SK-N-SH (cell line): ENCODE data around the gene IFT52. TPM values are rescaled to one million over a fixed set of nuclear protein-coding genes. Genes with fewer than 3 reads are reported as not detected.

Source experiments
- CTCF ChIA-PET: fragments of 300-600, 350-600 bp; formaldehyde crosslinking; extraction: SDS; loops from one replicate; lab custom pipeline; 2021; lab: Yijun Ruan, JAX
- POLR2A ChIA-PET: fragments of 350-600 bp; sonication (Branson Sonifier 250); formaldehyde crosslinking; extraction: SDS; loops from one replicate; lab custom pipeline; 2020; ENCODE audit warnings: antibody characterized with exemption, inconsistent platforms; lab: Yijun Ruan, JAX
- DNase-seq: peaks from one replicate; pipeline ENCODE4 v3.0.0; 2012
- H2AFZ ChIP-seq: fragments of 200-600 bp; sonication (generic); 2 replicates; pipeline ENCODE4 v1.8.1; 2016; ENCODE audit warnings: antibody characterized with exemption, mild to moderate bottlenecking, low read depth
- H3F3A ChIP-seq: fragments of 200-600 bp; sonication (generic); replicated peaks from 2 replicates; pipeline ENCODE3; 2016; ENCODE audit warnings: antibody characterized with exemption, mild to moderate bottlenecking; ENCODE audit not compliant: insufficient read depth
- H3K27ac ChIP-seq, 2 experiments: fragments of 200-500 bp in 1 of 2; fragments of 200-600 bp in 1 of 2; sonication (Bioruptor generic) in 1 of 2; sonication (generic), shearing (Covaris generic) in 1 of 2; 2 replicates each; pipeline versions ENCODE4 v1.5.1 to v1.6.1; 2014 to 2016; ENCODE audit warnings: low read depth in 2 of 2, inconsistent platforms in 1 of 2, low read length in 1 of 2, mild to moderate bottlenecking in 1 of 2, mixed read lengths in 1 of 2
- H3K27me3 ChIP-seq: fragments of 200-600 bp; sonication (generic), shearing (Covaris generic); 2 replicates; pipeline ENCODE4 v1.6.1; 2016; ENCODE audit warnings: mixed run types; ENCODE audit not compliant: insufficient read depth
- H3K36me3 ChIP-seq, 2 experiments: fragments of 200-500 bp in 1 of 2; fragments of 200-600 bp in 1 of 2; sonication (Bioruptor generic) in 1 of 2; sonication (generic) in 1 of 2; replicated peaks in 1 of 2; 2 replicates each; pipeline versions ENCODE3 to v1.5.1; 2014 to 2016; ENCODE audit warnings: low read length in 1 of 2, mild to moderate bottlenecking in 1 of 2; ENCODE audit not compliant: insufficient read depth in 2 of 2, control insufficient read depth in 1 of 2
- H3K4me1 ChIP-seq, 2 experiments: fragments of 200-500 bp in 1 of 2; fragments of 200-600 bp in 1 of 2; sonication (Bioruptor generic) in 1 of 2; sonication (generic), shearing (Covaris generic) in 1 of 2; 2 replicates each; pipeline versions ENCODE4 v1.5.1 to v1.6.1; 2014 to 2016; ENCODE audit warnings: low read depth in 1 of 2, low read length in 1 of 2, mixed run types in 1 of 2; ENCODE audit not compliant: insufficient read depth in 2 of 2, control insufficient read depth in 1 of 2
- H3K4me2 ChIP-seq: fragments of 200-600 bp; sonication (generic), shearing (Covaris generic); 2 replicates; pipeline ENCODE4 v1.6.1; 2017; ENCODE audit warnings: mixed run types
- H3K4me3 ChIP-seq, 2 experiments: fragments of 200-500 bp in 1 of 2; fragments of 200-600 bp in 1 of 2; sonication (Bioruptor generic) in 1 of 2; sonication (generic), shearing (Covaris generic) in 1 of 2; 2 replicates each; pipeline versions ENCODE4 v1.5.1 to v1.8.1; 2014 to 2016; ENCODE audit warnings: low read depth in 2 of 2, inconsistent platforms in 1 of 2, low read length in 1 of 2, mild to moderate bottlenecking in 1 of 2, mixed read lengths in 1 of 2, moderate library complexity in 1 of 2
- H3K79me2 ChIP-seq: fragments of 200-600 bp; sonication (generic); 2 replicates; pipeline ENCODE4 v1.8.1; 2017; ENCODE audit warnings: mild to moderate bottlenecking; ENCODE audit not compliant: insufficient read depth
- H3K9ac ChIP-seq: fragments of 200-600 bp; sonication (generic); 2 replicates; pipeline ENCODE4 v1.6.1; 2017; ENCODE audit warnings: mixed run types
- H3K9me2 ChIP-seq: fragments of 200-600 bp; sonication (generic); 2 replicates; pipeline ENCODE4 v1.6.1; 2017; ENCODE audit warnings: mixed run types
- H3K9me3 ChIP-seq: fragments of 200-600 bp; sonication (generic); 2 replicates; pipeline ENCODE4 v1.6.1; 2017; ENCODE audit warnings: mixed run types, mild to moderate bottlenecking, moderate library complexity
- H4K20me1 ChIP-seq: fragments of 200-600 bp; sonication (generic); 2 replicates; pipeline ENCODE4 v1.6.1; 2017; ENCODE audit warnings: mild to moderate bottlenecking, mixed run types; ENCODE audit not compliant: insufficient read depth
- CHD2 ChIP-seq: fragments of 150-350 bp; IDR thresholded peaks from 2 replicates; pipeline ENCODE4 v1.6.1; 2018; ENCODE audit warnings: low read length; ENCODE audit not compliant: partially characterized antibody
- ELF1 ChIP-seq: IDR thresholded peaks from 2 replicates; pipeline ENCODE4 v1.4.0; 2012
- FOSL2 ChIP-seq: IDR thresholded peaks from 2 replicates; pipeline ENCODE4 v1.4.0; 2012; ENCODE audit warnings: low read depth, mild to moderate bottlenecking, moderate library complexity, borderline replicate concordance
- FOXJ3 ChIP-seq: sonication (generic); formaldehyde crosslinking; IDR thresholded peaks from 2 replicates; pipeline ENCODE4 v1.5.1; 2020; ENCODE audit warnings: mild to moderate bottlenecking, missing genetic modification reagents
- GABPA ChIP-seq: IDR thresholded peaks from 2 replicates; pipeline ENCODE4 v1.4.0; 2012; ENCODE audit warnings: low read depth, mild to moderate bottlenecking
- IRF3 ChIP-seq: fragments of 150-350 bp; IDR thresholded peaks from 2 replicates; pipeline ENCODE4 v1.6.1; 2016; ENCODE audit warnings: mild to moderate bottlenecking, low read depth, low read length
- MEF2A ChIP-seq: IDR thresholded peaks from 2 replicates; pipeline ENCODE4 v1.4.0; 2012; ENCODE audit warnings: low read depth, borderline replicate concordance
- MXI1 ChIP-seq: IDR thresholded peaks from 2 replicates; pipeline ENCODE4 v1.6.1; 2012; ENCODE audit warnings: mild to moderate bottlenecking, low read depth, low read length, improper control_type of control experiment
- NFIC ChIP-seq: IDR thresholded peaks from 2 replicates; pipeline ENCODE4 v1.4.0; 2012; ENCODE audit warnings: borderline replicate concordance
- NRF1 ChIP-seq: IDR thresholded peaks from 2 replicates; pipeline ENCODE4 v1.6.1; 2012; ENCODE audit warnings: low read depth, mild to moderate bottlenecking, low read length
- PBX3 ChIP-seq: IDR thresholded peaks from 2 replicates; pipeline ENCODE4; 2012
- POLR2AphosphoS5 ChIP-seq: IDR thresholded peaks from 2 replicates; pipeline ENCODE4 v1.6.1; 2012; ENCODE audit warnings: low read depth, low read length
- RCOR1 ChIP-seq: fragments of 150-350 bp; IDR thresholded peaks from 2 replicates; pipeline ENCODE4 v1.6.1; 2017; ENCODE audit warnings: antibody characterized with exemption, low read length
- REST ChIP-seq: IDR thresholded peaks from 2 replicates; pipeline ENCODE4 v1.6.1; 2012; ENCODE audit warnings: mild to moderate bottlenecking, low read depth, low read length, moderate library complexity
- RFX5 ChIP-seq: IDR thresholded peaks from 2 replicates; pipeline ENCODE4 v1.6.1; 2012; ENCODE audit warnings: mild to moderate bottlenecking, improper control_type of control experiment, low read length
- RXRA ChIP-seq: IDR thresholded peaks from 2 replicates; pipeline ENCODE4 v1.4.0; 2012; ENCODE audit warnings: low read depth, mild to moderate bottlenecking, borderline replicate concordance
- SIN3A ChIP-seq: IDR thresholded peaks from 2 replicates; pipeline ENCODE4 v1.6.1; 2012; ENCODE audit warnings: low read depth, mild to moderate bottlenecking, low read length, moderate library complexity, borderline replicate concordance
- TAF1 ChIP-seq: IDR thresholded peaks from 2 replicates; pipeline ENCODE4 v1.6.1; 2012; ENCODE audit warnings: low read depth, mild to moderate bottlenecking, low read length, moderate library complexity, borderline replicate concordance
- TCF12 ChIP-seq: IDR thresholded peaks from 2 replicates; pipeline ENCODE4 v1.4.0; 2012
- USF1 ChIP-seq: IDR thresholded peaks from 2 replicates; pipeline ENCODE4 v1.4.0; 2012; ENCODE audit warnings: low read depth, borderline replicate concordance
- YY1 ChIP-seq: IDR thresholded peaks from 2 replicates; pipeline ENCODE4 v1.4.0; 2012; ENCODE audit warnings: low read depth, mild to moderate bottlenecking
- WGBS: methylation state at CpG from one replicate; pipeline ENCODE4 v1.1.6; 2017; ENCODE audit warnings: low lambda C conversion rate; 5-methylcytosine and 5-hydroxymethylcytosine counted together
- polyA plus RNA-seq, 3 experiments: library from polyadenylated mRNA; depleted of rRNA; stranded (reverse); fragments of >200 nt; gene quantifications; 2 replicates each; pipeline ENCODE4 v1.2.3, GENCODE V29; 2012

The IFT52 gene
- polyA plus RNA-seq, 1 of the 3 experiments (the other 2 are of a cell fraction) = 34.0 TPM

GRCh38 chr20:43544501-43544900 is 46.2 kb upstream of the IFT52 start:
- Histone ChIP-seq H3K4me3 (no peak overlapping the region), H3K4me2 (no peak overlapping the region), H3K9ac (no peak overlapping the region), H4K20me1 (no peaks in the 10 kb centered on the region), H3K9me2 (no peaks in the 10 kb centered on the region), H3K36me3 (peaks cover 0 to 3% of the 10 kb centered on the region in 2 experiments), H3K4me1 (no peaks in the 10 kb centered on the region; a peak in 2 of 4 replicates), H3K9me3 (no peaks in the 10 kb centered on the region), H3K79me2 (no peaks in the 10 kb centered on the region), H3F3A (peaks cover 4% of the 10 kb centered on the region), H3K27ac (no peak overlapping the region), H2AFZ (no peak overlapping the region), H3K27me3 (no peaks in the 10 kb centered on the region)
- DNase-seq = no peak
- CTCF ChIA-PET = no interaction called here
- no peak for TF ChIP-seq RFX5
- no peak for TF ChIP-seq NRF1
- no peak for TF ChIP-seq RCOR1
- no peak for TF ChIP-seq MXI1
- no peak for TF ChIP-seq TAF1
- no peak for TF ChIP-seq GABPA
- TF ChIP-seq FOSL2 = no peak
- no peak for TF ChIP-seq TCF12
- TF ChIP-seq PBX3 = no peak
- TF ChIP-seq SIN3A = no peak
- no peak for TF ChIP-seq NFIC
- no peak for TF ChIP-seq RXRA
- no peak for TF ChIP-seq YY1
- TF ChIP-seq POLR2AphosphoS5 = no peak
- no peak for TF ChIP-seq USF1
- POLR2A ChIA-PET = no interaction called here
- WGBS = 86% methylated on average over 9 of the region's 9 CpGs

- TF ChIP-seq RCOR1 = no peak
- no peak for TF ChIP-seq CHD2
- TF ChIP-seq IRF3 = no peak
- no peak for TF ChIP-seq FOXJ3 (CRISPR knock-in tag)
- TF ChIP-seq PBX3 = no peak
- TF ChIP-seq MEF2A = no peak
- no peak for TF ChIP-seq ELF1
- no peak for TF ChIP-seq REST
- no peak for TF ChIP-seq TCF12
- no peak for TF ChIP-seq NFIC
- 54% methylated on average over 4 of the region's 4 CpGs for WGBS
- ChIA-PET CTCF (interaction anchor here (0.7 to 1.1 kb wide), 5 partner anchors 8 to 15 kb away, joined by 3 to 4 read pairs (median 4); partner anchors contain the start of gene SGK2), POLR2A (no interaction called here)
- Histone ChIP-seq H3K4me2 (no peak overlapping the region), H3K9me2 (no peaks in the 10 kb centered on the region), H3K27ac (no peak overlapping the region), H3K36me3 (peaks cover 0 to 3% of the 10 kb centered on the region in 2 experiments), H3K79me2 (no peaks in the 10 kb centered on the region), H3K9me3 (no peaks in the 10 kb centered on the region), H3K4me1 (no peaks in the 10 kb centered on the region; a peak in 1 of 4 replicates), H3K4me3 (no peak overlapping the region; a peak in 1 of 4 replicates), H3K27me3 (no peaks in the 10 kb centered on the region), H3F3A (peaks cover 2% of the 10 kb centered on the region), H4K20me1 (no peaks in the 10 kb centered on the region), H2AFZ (no peak overlapping the region), H3K9ac (no peak overlapping the region)
- DNase-seq = no peak
Measured at GRCh38 chr20:43545837-43546578, 44.7 kb upstream of the IFT52 start.
